ENCODE results near the gene ZMYND8.
A peak's percentile ranks its signal among the peaks of the same experiment; 100 is the strongest.
"Not testable (repeated sequence)": the region's sequence is repeated elsewhere in the genome, so short reads cannot be mapped to it uniquely, and the experiment has no call there.

ZMYND8 gene

DNA sequence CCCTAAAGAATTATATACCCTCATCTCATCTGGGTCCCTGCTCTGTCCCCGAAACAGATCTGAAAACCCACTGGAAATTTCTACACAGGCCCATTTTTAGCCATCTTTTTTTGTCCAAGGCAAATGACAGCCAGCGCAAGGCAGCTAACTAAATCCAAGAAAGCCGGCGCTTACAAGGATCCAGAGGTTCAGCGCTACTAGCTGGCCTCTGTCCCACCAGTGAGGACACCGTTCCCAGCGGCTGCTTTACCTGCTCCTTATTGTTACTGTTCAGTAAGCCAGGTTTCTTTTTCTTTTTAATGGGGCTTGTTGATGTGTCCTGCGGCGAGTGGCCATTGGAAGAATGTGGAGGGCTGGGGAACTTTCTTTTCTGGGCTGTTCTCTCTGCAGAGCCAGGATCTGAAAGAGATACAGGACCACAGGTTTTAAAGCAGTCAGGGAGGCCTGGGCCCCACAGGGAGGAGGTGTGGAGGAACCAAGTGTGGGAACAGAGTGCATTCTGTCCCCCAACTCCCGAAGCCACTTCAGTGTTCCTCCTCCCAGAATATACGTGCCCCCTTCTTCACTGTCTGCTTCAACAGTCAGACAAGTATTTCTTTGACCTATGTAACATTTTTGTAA, 46.6 kb downstream of the ZMYND8 start:
- DNase-seq: no peak

DNA sequence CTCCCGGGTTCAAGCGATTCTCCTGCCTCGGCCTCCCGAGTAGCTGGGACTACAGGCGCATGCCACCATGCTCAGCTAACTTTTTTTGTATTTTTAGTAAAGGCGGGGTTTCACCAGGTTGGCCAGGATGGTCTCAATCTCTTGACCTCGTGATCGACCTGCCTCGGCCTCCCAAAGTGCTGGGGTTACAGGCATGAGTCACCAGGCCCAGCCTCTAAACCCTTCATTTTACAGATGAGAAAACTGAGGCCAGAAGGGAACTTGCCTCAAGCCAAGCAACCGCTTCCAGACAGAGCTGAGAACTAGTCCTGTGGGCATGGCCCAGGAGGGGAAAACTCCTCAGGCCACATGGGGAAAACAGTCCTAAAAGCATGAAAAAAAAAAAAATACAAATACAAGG, 47.1 kb downstream of the ZMYND8 start:
- DNase-seq: no peak

GRCh38 chr20:47307569-47307968, 48.9 kb downstream of the ZMYND8 start:
- DNase-seq: not testable (repeated sequence)

DNA sequence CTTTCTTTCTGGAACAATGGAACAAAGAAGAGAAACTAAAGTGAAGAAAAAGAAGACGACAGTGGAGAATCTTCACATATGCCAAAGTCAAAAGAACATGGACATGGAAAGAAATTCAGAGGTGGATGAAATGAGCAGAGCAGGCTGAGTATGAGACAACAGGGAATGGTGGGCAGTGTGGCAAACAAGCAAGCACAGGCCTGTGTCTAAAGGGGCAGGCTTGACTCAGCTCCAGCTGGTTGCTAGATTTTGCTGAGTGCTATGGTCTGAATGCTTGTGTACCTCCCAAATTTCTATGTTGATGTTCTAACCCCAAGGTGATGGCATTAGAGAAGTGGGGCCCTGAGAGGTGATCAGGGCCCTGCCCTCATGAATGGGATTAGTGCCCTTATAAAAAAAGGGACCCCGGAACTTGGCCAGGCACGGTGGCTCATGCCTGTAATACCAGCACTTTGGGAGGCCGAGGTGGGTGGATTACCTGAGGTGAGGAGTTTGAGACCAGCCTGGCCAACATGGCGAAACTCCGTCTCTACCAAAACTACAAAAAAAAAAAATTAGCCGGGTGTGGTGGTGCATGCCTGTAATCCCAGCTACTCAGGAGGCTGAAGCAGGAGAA, 49.6 kb downstream of the ZMYND8 start:
- DNase-seq: no peak

DNA sequence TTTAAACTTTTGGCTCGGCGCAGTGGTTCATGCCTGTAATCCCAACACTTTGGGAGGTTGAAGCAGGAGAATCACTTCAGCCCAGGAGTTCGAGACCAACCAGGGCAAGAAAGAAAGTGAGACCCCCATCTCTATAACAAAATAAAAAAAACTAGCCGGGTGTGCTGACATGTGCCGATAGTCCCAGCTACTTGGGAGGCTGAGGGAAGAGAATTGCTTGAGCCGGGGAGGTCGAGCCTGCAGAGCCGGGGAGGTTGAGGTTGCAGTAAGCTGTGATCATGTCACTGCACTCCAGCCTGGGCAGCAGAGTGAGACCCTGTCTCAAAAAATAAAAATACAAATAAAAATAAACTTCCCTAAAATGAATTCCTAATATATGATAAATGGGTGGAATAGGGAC, 50.4 kb downstream of the ZMYND8 start:
- DNase-seq: no peak

- DNase-seq: no peak
Observed at GRCh38 chr20:47305667-47306066, 50.8 kb downstream of the ZMYND8 start.

DNA sequence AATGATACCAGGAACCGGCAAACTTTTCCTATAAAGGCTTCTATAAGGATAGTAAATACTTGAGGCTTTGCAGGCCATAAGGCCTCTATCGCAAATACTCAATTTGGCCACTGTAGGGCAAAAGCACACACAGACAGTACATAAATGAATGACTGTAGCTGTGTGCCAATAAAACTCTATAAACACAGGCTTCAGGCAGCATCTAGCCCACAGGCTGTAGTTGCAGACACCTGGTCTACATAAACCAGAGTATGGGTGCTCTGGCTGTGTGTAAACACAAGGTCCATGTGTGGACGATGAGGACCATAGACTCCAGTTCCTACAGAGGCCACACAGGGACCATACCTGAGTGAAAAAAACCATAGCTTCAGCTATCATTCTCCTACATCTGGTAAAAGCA, 52.2 kb downstream of the ZMYND8 start:
- no peak for DNase-seq

DNA sequence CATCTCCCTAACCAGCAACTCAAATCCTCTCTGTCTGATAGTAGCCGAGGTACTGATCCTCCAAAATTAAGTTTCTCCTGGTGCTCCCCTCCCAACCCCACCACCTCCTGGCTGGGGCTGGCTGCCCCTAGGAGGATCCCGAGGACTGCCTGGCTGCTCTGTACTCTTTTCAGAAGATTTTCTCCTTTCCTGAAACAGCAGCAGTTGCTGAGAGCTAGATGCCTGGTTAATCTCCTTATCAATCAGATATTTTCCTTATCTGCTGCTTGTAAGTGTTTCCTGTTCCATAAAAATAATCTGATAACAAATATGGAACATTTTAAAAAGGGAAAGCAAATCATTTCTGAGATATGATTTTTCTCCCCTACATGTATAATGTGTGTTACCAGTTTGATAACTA, 52.8 kb downstream of the ZMYND8 start:
- DNase-seq: no peak

GRCh38 chr20:47300071-47300470, 56.4 kb downstream of the ZMYND8 start:
- DNase-seq: no peak

DNA sequence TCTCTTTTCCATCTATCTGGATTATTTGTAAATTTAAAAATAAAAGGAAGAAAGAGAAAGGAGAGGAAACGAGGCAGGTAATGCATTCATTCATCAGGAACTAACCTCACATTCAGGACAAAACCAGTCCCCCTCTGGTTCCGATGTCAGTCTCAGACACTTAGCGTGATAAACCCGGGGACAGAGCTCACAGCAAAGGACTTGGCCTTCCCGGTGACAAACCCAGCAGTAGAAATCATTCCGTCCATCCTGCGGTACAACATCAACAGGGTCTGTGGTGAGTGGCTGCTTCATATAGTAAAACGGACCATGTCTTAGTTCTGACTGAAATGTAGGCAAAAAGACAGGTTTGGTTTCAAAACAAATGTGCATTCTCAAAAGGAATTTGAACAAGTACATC, 57.9 kb downstream of the ZMYND8 start:
- DNase-seq: no peak

DNA sequence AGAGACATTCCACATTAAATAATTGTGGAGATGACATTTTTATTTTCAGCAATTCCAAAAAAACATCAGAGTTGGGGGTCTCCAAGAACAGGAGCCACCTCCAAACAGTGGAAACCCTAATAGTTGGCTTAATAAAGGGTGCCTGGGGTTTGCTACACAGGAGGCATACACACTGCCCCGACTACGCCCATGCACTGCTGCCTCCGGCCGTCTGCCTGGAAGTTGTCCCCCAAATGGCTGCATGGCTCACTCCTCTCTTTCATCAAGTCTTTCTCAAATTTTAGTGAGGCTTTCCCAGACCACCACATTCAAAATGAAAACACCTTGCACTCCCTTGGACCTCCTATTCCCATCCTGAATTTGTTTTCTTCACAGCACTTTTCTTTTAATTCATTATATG, 58.8 kb downstream of the ZMYND8 start:
- DNase-seq: no peak

DNA sequence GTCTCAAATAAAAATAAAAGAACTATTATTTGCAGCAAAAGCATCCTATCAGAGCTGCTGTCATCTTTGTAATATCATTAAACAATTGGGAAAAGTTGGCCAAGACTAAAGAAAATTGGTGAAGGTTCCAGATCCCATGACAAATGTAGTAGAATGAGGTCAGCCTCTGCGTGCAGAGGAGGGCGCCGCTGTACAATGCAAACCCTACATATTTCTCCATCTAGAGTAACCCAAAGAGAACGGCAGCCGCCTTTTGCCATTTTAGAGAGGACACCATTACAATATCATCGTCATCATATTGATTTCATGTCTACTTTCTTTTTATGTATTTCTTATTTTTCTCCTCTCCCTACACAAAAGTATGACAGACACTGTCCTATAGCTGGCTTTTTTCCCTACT, 59.5 kb downstream of the ZMYND8 start:
- DNase-seq: peak; percentile 44

DNA sequence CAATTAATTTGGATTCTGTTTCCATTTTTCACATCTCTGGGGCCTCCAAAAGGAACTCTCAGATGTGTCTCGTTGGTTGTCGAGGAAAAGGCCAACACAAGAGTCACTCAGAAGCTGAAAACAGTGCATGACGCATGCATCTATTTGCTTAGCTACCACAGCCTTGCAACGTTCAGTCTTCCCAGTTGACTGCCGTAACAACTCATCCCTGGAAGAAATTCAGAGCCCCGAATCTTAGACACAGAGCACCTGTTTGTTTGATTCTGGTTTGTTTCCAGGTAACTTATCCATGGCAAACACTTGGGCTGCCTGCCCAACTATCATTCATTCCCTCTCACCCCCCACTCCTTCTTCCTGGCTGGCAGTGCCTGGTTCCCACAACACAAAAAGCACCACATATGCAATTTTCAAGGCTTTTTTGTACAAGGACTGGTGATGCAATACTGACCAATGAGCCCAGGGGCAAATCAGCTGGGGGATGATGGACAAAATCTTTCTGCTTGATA, 60.5 kb downstream of the ZMYND8 start:
- no peak for DNase-seq

- DNase-seq: no peak
Observed at GRCh38 chr20:47295129-47295813, 61.2 kb downstream of the ZMYND8 start.

- DNase-seq: no peak
Observed at GRCh38 chr20:47293631-47294030, 62.9 kb downstream of the ZMYND8 start.

- no peak for DNase-seq
Observed at GRCh38 chr20:47292581-47292980, 63.9 kb downstream of the ZMYND8 start.

- no peak for DNase-seq
Observed at GRCh38 chr20:47290666-47291430, 65.7 kb downstream of the ZMYND8 start.

DNA sequence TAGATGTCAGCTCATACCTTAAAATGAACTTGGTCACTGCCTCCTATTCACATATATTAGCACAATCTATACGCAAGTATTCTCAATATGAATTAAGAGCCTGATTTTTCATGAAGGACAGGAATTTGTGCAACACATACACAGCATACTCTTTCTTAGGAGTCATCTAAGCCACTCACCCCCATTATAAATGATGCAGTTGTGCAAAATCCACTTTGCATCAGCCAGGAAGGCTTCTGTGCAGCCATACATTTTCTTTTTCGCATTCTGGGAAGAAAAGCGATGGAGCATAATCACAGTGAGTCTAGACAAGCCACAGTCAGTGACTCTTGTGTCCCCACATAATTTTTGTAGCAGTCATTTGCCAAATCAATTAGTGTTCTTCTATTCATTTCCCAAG, 66.5 kb downstream of the ZMYND8 start:
- DNase-seq: no peak

GRCh38 chr20:47289096-47289495, 67.4 kb downstream of the ZMYND8 start:
- DNase-seq: no peak

GRCh38 chr20:47288530-47288929, 68.0 kb downstream of the ZMYND8 start:
- DNase-seq: not testable (repeated sequence)

GRCh38 chr20:47287609-47288144, 68.8 kb downstream of the ZMYND8 start:
- DNase-seq: no peak

- no peak for DNase-seq
Observed at GRCh38 chr20:47286681-47287080, 69.8 kb downstream of the ZMYND8 start.

DNA sequence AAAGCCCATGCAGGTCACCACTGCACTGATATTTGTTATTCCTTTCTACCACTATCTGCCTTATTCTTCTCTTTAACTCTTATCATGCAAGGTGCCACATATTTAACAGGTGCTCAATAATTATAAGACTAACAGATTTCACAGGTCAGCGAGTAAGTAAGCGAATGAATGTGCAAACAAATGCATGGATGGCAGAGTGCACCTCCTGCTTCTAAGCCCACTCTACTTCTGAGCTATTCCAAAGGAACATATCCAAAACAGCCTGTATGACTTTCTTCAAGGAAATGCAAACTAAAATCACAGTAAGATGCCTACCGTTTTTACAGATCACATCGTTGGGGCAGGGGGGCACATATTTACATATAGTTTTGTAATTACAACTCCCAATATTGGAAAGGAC, 71.3 kb downstream of the ZMYND8 start:
- DNase-seq: no peak

Measured in CD4-positive, alpha-beta T cell treated with Interleukin-6 for 4 hours (primary cell).